SK-N-SH treated with all-trans-retinoic acid at 6 μM for 48 hours (cell line): ENCODE measurements around the gene CXXC5.

Experiments
- ARNTL ChIP-seq: fragments of 450-650 bp; formaldehyde crosslinking; IDR thresholded peaks from 2 replicates; pipeline ENCODE4 v1.5.0; 2020; ENCODE audit warnings: low read depth, mild to moderate bottlenecking, moderate library complexity, borderline replicate concordance
- BACH2 ChIP-seq: fragments of 250-450 bp; sonication (Bioruptor Pico); IDR thresholded peaks from 2 replicates; pipeline ENCODE4 v1.9.0; 2021; ENCODE audit warnings: mild to moderate bottlenecking, borderline replicate concordance
- CSDC2 ChIP-seq: fragments of 250-450 bp; sonication (Bioruptor Pico); IDR thresholded peaks from 2 replicates; pipeline ENCODE4 v1.5.0; 2020; ENCODE audit warnings: mild to moderate bottlenecking, moderate library complexity
- CSRNP3 ChIP-seq: fragments of 250-450 bp; sonication (Bioruptor Pico); IDR thresholded peaks from 2 replicates; pipeline ENCODE4 v1.5.1; 2021; ENCODE audit warnings: mild to moderate bottlenecking, moderate library complexity
- GLIS3 ChIP-seq: fragments of 250-450 bp; sonication (Bioruptor Pico); IDR thresholded peaks from 2 replicates; pipeline ENCODE4 v1.5.0; 2020; ENCODE audit warnings: mild to moderate bottlenecking, moderate library complexity
- PATZ1 ChIP-seq: fragments of 250-450 bp; sonication (Bioruptor Pico); IDR thresholded peaks from 2 replicates; pipeline ENCODE4 v1.8.0; 2020; ENCODE audit warnings: mild to moderate bottlenecking, moderate library complexity, borderline replicate concordance
- PPARA ChIP-seq: fragments of 250-450 bp; sonication (Bioruptor Pico); IDR thresholded peaks from 2 replicates; pipeline ENCODE4 v1.5.0; 2020; ENCODE audit warnings: mild to moderate bottlenecking, borderline replicate concordance
- RARB ChIP-seq: fragments of 250-450 bp; sonication (Bioruptor Pico); IDR thresholded peaks from 2 replicates; pipeline ENCODE4 v1.8.0; 2021; ENCODE audit warnings: mild to moderate bottlenecking, moderate library complexity
- TCF4 ChIP-seq: fragments of 250-450 bp; sonication (Bioruptor Pico); IDR thresholded peaks from 2 replicates; pipeline ENCODE4 v1.8.0; 2021; ENCODE audit warnings: mild to moderate bottlenecking, moderate library complexity, borderline replicate concordance
- TOX ChIP-seq: fragments of 250-450 bp; sonication (Bioruptor Pico); IDR thresholded peaks from 2 replicates; pipeline ENCODE4 v1.8.0; 2021; ENCODE audit warnings: mild to moderate bottlenecking, moderate library complexity, borderline replicate concordance
- TSHZ2 ChIP-seq: fragments of 250-450 bp; sonication (Bioruptor Pico); IDR thresholded peaks from 2 replicates; pipeline ENCODE4 v1.5.0; 2020; ENCODE audit warnings: mild to moderate bottlenecking, moderate library complexity
- ZFP3 ChIP-seq: fragments of 250-450 bp; sonication (Bioruptor Pico); IDR thresholded peaks from 2 replicates; pipeline ENCODE4 v1.5.0; 2020; ENCODE audit warnings: mild to moderate bottlenecking, moderate library complexity
- ZFP30 ChIP-seq: fragments of 450-650 bp; formaldehyde crosslinking; IDR thresholded peaks from 2 replicates; pipeline ENCODE4 v1.5.0; 2022; ENCODE audit warnings: mild to moderate bottlenecking, moderate library complexity
- ZNF70 ChIP-seq: fragments of 450-650 bp; formaldehyde crosslinking; IDR thresholded peaks from 2 replicates; pipeline ENCODE4 v1.5.0; 2020; ENCODE audit warnings: mild to moderate bottlenecking, moderate library complexity

- TF ChIP-seq GLIS3 (CRISPR knock-in tag) (no peak), PATZ1 (CRISPR knock-in tag) (no peak), TSHZ2 (no peak), ARNTL (CRISPR knock-in tag) (no peak), TCF4 (CRISPR knock-in tag) (no peak), CSRNP3 (CRISPR knock-in tag) (no peak), PPARA (CRISPR knock-in tag) (no peak), CSDC2 (CRISPR knock-in tag) (no peak), RARB (no peak), ZFP30 (CRISPR knock-in tag) (no peak), ZFP3 (CRISPR knock-in tag) (no peak), ZNF70 (no peak), BACH2 (CRISPR knock-in tag) (no peak), TOX (CRISPR knock-in tag) (no peak)
Observed at GRCh38 chr5:139717221-139717620, 69.1 kb downstream of the CXXC5 start.
